Measurements from ENCODE around the gene LIMS1.

LIMS1 gene

DNA sequence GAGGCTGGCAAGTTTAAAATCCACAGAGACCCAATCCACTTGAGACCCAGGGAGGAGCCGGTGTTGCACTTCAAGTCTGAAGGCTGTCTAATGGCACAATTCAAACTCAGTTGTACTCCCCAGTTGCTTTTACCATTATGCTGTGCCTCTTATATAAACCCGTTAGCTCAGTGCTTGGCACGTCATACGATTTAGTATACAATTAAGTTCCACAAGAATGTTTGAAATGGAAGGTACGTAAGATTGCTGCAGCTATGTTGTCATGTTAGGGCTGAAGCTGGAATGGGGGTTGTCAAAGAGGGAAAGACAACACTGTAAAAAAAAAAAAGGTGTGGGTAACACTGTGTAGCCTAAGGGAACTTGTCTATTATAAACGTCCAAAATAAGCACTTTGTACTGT lies 30.2 kb downstream of the LIMS1 start:
- Histone ChIP-seq H3K9ac (ENCODE audit: low read length in 5 of 5) (peak overlapping the region in 3 of 5 donors; percentile 23 to 75 (median 52)), H3K4me3 (ENCODE audit: low read depth in 1 of 5, low read length in 5 of 5) (peak overlapping the region in 1 of 5 donors; percentile 29), H3K27me3 (ENCODE audit: control insufficient read depth in 5 of 5, insufficient read depth in 4 of 5, low read length in 5 of 5) (no peaks in the 10 kb centered on the region), H3K36me3 (ENCODE audit: control insufficient read depth in 5 of 5, insufficient read depth in 5 of 5, low read length in 5 of 5) (no peaks in the 10 kb centered on the region), H3K27ac (ENCODE audit: low read depth, low read length) (peak overlapping the region; percentile 96), H3K4me1 (ENCODE audit: control insufficient read depth in 5 of 5, insufficient read depth in 5 of 5, low read length in 5 of 5) (peaks cover 3 to 55% (median 46%) of the 10 kb centered on the region in 5 donors), H3K9me3 (ENCODE audit: control insufficient read depth in 5 of 5, low read length in 5 of 5) (no peaks in the 10 kb centered on the region)

DNA sequence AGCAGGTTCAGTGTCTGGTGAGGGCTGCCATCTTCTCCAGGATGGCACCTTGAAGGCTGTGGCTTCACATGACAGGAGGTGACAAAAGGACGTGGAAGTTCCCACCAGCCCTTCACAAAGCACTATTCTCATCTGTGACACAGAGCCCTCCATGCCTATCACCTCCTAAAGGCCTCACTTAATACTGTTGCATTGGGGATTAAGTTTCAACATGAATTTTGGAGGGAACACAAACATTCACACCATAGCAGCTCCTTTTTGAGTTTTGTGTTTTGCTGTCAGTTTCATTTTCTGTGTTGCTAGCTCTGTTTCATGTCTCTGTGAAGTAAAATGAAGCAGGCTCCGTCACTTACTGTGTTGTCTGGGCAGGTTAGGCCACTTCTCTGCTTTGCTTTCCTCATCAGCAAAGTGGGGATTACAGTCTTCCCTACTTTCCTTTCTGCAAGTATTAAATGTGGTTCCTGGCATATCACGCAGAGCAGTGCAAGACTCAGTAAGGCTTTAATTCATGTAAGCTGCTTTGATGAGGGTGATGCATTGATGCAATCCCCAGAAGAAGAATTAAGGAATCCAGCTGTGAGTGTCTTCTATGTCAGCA lies 31.6 kb downstream of the LIMS1 start:
- H3K27ac ChIP-seq (ENCODE audit: low read depth, low read length), result peak overlapping the region; percentile 96
- no peaks in the 10 kb centered on the region for H3K9me3 ChIP-seq (ENCODE audit: control insufficient read depth in 5 of 5, low read length in 5 of 5)
- peaks cover 3 to 52% (median 49%) of the 10 kb centered on the region in 5 donors for H3K4me1 ChIP-seq (ENCODE audit: control insufficient read depth in 5 of 5, insufficient read depth in 5 of 5, low read length in 5 of 5)
- no peaks in the 10 kb centered on the region for H3K27me3 ChIP-seq (ENCODE audit: control insufficient read depth in 5 of 5, insufficient read depth in 4 of 5, low read length in 5 of 5)
- H3K36me3 ChIP-seq (ENCODE audit: control insufficient read depth in 5 of 5, insufficient read depth in 5 of 5, low read length in 5 of 5), result no peaks in the 10 kb centered on the region
- no peak overlapping the region for H3K4me3 ChIP-seq (ENCODE audit: low read depth in 1 of 5, low read length in 5 of 5)
- peak overlapping the region; percentile 10 to 76 (median 66) for H3K9ac ChIP-seq (ENCODE audit: low read length in 5 of 5)

DNA sequence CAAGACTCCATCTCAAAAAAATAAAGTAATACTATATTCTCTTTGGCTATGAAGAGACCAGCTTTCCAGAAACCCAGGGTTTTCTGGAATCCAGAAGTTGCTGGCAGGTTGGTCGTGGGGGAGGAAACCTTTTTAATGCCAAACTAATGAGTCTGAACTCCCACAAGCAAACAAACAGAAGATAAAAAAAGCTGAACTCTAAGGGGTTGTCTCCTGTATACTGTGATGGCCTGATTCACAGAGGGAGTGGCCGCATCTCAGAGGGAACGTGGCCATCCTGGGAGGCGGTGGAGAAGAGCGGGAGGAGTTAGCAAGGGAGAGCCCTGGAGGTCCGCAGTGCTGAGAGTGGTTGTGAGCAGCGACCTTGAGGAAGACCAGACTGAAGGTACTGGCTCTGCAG lies 36.1 kb downstream of the LIMS1 start:
- peaks cover 3 to 62% (median 52%) of the 10 kb centered on the region in 5 donors for H3K4me1 ChIP-seq (ENCODE audit: control insufficient read depth in 5 of 5, insufficient read depth in 5 of 5, low read length in 5 of 5)
- no peaks in the 10 kb centered on the region for H3K9me3 ChIP-seq (ENCODE audit: control insufficient read depth in 5 of 5, low read length in 5 of 5)
- H3K4me3 ChIP-seq (ENCODE audit: low read depth in 1 of 5, low read length in 5 of 5), result no peak overlapping the region
- no peaks in the 10 kb centered on the region for H3K27me3 ChIP-seq (ENCODE audit: control insufficient read depth in 5 of 5, insufficient read depth in 4 of 5, low read length in 5 of 5)
- no peaks in the 10 kb centered on the region for H3K36me3 ChIP-seq (ENCODE audit: control insufficient read depth in 5 of 5, insufficient read depth in 5 of 5, low read length in 5 of 5)
- peak overlapping the region; percentile 96 for H3K27ac ChIP-seq (ENCODE audit: low read depth, low read length)
- H3K9ac ChIP-seq (ENCODE audit: low read length in 5 of 5), result peak overlapping the region in 2 of 5 donors; percentile 8 to 59

DNA sequence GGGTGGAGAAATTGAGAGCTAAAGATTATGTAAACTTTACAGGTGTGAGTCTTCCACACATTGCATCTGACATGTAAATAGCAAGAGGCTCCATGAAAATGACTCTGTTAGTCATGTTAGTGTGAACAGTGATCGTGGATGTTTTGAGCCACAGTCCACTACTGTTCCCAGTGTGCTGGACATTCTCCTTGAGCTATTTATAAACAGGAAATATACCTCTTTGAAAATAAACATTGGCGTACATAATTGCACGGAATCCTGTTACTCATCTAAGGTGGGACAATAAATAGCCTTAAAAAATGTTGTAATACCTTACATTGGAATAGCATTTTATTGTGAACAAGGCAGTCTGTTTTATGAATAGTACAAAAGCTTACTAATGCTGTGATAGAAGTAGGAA lies 37.0 kb downstream of the LIMS1 start:
- Histone ChIP-seq H3K9ac (ENCODE audit: low read length in 5 of 5) (peak overlapping the region in 1 of 5 donors; percentile 59), H3K4me3 (ENCODE audit: low read depth in 1 of 5, low read length in 5 of 5) (no peak overlapping the region), H3K4me1 (ENCODE audit: control insufficient read depth in 5 of 5, insufficient read depth in 5 of 5, low read length in 5 of 5) (peaks cover 0 to 62% (median 48%) of the 10 kb centered on the region in 5 donors), H3K9me3 (ENCODE audit: control insufficient read depth in 5 of 5, low read length in 5 of 5) (no peaks in the 10 kb centered on the region), H3K27ac (ENCODE audit: low read depth, low read length) (peak overlapping the region; percentile 96), H3K27me3 (ENCODE audit: control insufficient read depth in 5 of 5, insufficient read depth in 4 of 5, low read length in 5 of 5) (no peaks in the 10 kb centered on the region), H3K36me3 (ENCODE audit: control insufficient read depth in 5 of 5, insufficient read depth in 5 of 5, low read length in 5 of 5) (no peaks in the 10 kb centered on the region)

DNA sequence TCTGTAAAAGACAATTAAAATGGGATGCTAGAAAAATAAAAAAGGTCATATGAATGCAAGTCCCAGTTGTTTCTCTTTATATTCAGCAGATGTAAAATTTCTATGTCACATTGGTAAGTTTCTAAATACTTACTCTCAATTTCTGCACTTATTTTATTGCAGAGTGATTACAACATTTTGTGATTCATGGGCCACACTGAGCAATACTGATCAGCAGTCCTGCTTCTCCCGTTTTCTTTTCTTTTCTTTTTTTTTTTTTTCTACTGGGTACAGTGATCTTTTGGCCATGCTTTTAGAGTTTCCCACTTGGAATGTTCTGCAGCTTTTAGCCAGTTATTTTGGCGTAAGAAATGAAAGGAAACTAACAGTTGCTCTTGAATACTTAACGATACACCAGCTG lies 38.8 kb downstream of the LIMS1 start:
- Histone ChIP-seq H3K36me3 (ENCODE audit: control insufficient read depth in 5 of 5, insufficient read depth in 5 of 5, low read length in 5 of 5) (no peaks in the 10 kb centered on the region), H3K27me3 (ENCODE audit: control insufficient read depth in 5 of 5, insufficient read depth in 4 of 5, low read length in 5 of 5) (no peaks in the 10 kb centered on the region), H3K9me3 (ENCODE audit: control insufficient read depth in 5 of 5, low read length in 5 of 5) (no peaks in the 10 kb centered on the region), H3K27ac (ENCODE audit: low read depth, low read length) (peak overlapping the region; percentile 96), H3K9ac (ENCODE audit: low read length in 5 of 5) (peak overlapping the region in 1 of 5 donors; percentile 45), H3K4me1 (ENCODE audit: control insufficient read depth in 5 of 5, insufficient read depth in 5 of 5, low read length in 5 of 5) (peaks cover 0 to 65% (median 44%) of the 10 kb centered on the region in 5 donors), H3K4me3 (ENCODE audit: low read depth in 1 of 5, low read length in 5 of 5) (no peak overlapping the region)

DNA sequence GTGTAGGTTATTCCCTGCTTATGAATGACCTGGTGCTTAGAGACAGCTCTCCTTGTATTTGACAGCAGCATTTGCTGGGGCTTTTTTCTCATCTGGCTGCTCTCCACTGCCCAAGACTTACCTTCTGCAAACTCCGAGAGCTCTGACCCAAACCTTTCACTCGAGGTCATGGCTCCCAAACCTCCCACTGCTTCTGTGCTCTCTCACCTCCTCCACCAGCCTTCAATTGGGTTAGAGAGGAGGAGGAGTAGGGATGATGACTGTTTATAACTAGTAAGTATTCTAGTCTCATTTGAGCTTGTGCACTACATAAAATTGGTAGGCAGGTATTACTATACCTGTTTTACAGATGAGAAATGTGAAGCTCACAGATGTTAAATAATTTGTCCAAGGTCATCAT lies 40.1 kb downstream of the LIMS1 start:
- H3K27me3 ChIP-seq (ENCODE audit: control insufficient read depth in 5 of 5, insufficient read depth in 4 of 5, low read length in 5 of 5), result no peaks in the 10 kb centered on the region

DNA sequence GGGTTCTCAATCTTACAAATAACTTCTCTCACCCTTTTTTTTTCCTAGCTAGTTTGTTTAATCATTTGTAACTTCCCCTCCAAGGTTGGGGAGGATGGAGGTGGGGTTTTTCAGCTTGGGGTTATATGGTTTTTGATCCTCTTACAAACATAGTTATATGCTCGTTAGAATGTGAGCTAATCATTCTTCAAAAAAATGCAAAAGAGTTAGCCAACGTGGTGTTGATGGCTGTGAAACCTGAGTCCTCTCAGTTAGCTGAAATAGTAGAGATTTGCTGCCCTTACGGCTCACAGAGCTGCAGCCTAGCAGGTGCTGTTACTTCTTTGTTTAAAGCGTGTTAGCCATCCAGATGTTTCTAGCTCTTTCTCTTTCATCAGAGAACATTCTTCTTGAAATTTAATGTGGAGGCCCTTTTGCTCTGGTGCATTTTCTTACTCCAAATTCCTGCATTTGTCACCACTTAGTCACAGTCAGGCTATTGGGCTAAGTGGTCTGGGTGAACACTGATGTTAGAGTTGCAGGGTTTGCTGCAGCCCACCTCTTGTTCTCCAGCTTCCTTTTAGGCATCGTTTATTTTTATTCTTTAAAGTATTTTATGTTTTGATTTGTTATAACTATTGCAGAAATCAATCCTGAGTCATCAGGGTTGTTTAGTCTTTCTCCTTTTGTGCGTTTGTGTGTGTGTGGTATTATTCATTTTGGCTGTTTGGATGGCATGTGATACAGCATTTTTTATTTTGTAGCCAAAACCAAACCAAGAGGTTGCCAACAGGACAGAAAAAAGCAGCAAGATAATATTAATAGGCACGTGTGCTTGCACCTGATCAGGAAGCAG lies 41.1 kb downstream of the LIMS1 start:
- no peaks in the 10 kb centered on the region for H3K36me3 ChIP-seq (ENCODE audit: control insufficient read depth in 5 of 5, insufficient read depth in 5 of 5, low read length in 5 of 5)
- H3K4me3 ChIP-seq (ENCODE audit: low read depth in 1 of 5, low read length in 5 of 5), result no peak overlapping the region
- peak overlapping the region; percentile 96 for H3K27ac ChIP-seq (ENCODE audit: low read depth, low read length)
- no peaks in the 10 kb centered on the region for H3K9me3 ChIP-seq (ENCODE audit: control insufficient read depth in 5 of 5, low read length in 5 of 5)
- H3K27me3 ChIP-seq (ENCODE audit: control insufficient read depth in 5 of 5, insufficient read depth in 4 of 5, low read length in 5 of 5), result no peaks in the 10 kb centered on the region
- H3K9ac ChIP-seq (ENCODE audit: low read length in 5 of 5), result peak overlapping the region in 1 of 5 donors; percentile 4
- H3K4me1 ChIP-seq (ENCODE audit: control insufficient read depth in 5 of 5, insufficient read depth in 5 of 5, low read length in 5 of 5), result peaks cover 2 to 72% (median 56%) of the 10 kb centered on the region in 5 donors

More for the DNA sequence above, 40.1 kb downstream of the LIMS1 start:
- Histone ChIP-seq H3K9ac (ENCODE audit: low read length in 5 of 5) (no peak overlapping the region), H3K4me3 (ENCODE audit: low read depth in 1 of 5, low read length in 5 of 5) (no peak overlapping the region), H3K27ac (ENCODE audit: low read depth, low read length) (peak overlapping the region; percentile 96), H3K4me1 (ENCODE audit: control insufficient read depth in 5 of 5, insufficient read depth in 5 of 5, low read length in 5 of 5) (peaks cover 0 to 69% (median 47%) of the 10 kb centered on the region in 5 donors), H3K36me3 (ENCODE audit: control insufficient read depth in 5 of 5, insufficient read depth in 5 of 5, low read length in 5 of 5) (no peaks in the 10 kb centered on the region), H3K9me3 (ENCODE audit: control insufficient read depth in 5 of 5, low read length in 5 of 5) (no peaks in the 10 kb centered on the region)

DNA sequence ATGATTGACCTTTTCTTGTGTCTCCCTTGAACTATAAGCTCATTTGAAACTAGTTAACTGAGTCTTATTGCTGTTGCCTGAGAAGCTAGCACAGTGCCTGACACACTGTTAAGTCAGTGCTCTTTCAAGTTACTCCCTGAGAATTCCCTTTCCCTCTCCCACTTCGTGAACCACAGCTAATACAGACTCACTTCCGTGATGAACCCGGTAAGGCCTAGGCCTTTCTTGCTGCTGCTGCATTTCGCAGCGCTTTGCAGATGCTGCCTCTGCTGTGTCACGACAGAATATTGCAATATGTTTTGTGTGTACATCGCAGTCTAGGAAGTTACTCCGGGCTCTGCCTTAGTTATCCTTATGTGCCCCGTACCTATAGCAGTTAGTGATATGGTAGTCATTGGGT lies 42.8 kb downstream of the LIMS1 start:
- H3K27ac ChIP-seq (ENCODE audit: low read depth, low read length), result peak overlapping the region; percentile 96

DNA sequence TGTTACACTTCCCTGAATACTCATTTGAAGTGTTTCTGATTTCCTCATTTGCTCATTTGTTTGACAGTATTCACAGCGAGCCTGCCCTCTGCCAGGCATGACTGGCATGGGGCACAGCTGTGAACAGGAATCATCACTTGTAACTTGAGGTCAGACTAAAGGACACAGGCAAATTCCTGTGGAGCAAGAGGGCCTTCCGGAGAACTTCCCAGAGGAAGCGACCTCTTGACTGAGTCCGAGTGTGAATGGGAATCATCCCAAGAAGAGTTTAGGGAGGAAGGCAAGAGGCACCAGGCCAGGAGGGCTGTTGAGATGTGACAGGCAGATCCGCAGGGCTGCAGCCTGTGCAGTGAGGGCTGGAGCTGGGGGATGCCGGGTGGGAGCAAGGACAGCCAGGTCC lies 45.4 kb downstream of the LIMS1 start:
- Histone ChIP-seq H3K9ac (ENCODE audit: low read length in 5 of 5) (peak overlapping the region in 1 of 5 donors; percentile 6), H3K36me3 (ENCODE audit: control insufficient read depth in 5 of 5, insufficient read depth in 5 of 5, low read length in 5 of 5) (no peaks in the 10 kb centered on the region), H3K9me3 (ENCODE audit: control insufficient read depth in 5 of 5, low read length in 5 of 5) (no peaks in the 10 kb centered on the region), H3K4me1 (ENCODE audit: control insufficient read depth in 5 of 5, insufficient read depth in 5 of 5, low read length in 5 of 5) (peaks cover 7 to 42% (median 33%) of the 10 kb centered on the region in 5 donors), H3K4me3 (ENCODE audit: low read depth in 1 of 5, low read length in 5 of 5) (no peak overlapping the region), H3K27ac (ENCODE audit: low read depth, low read length) (peak overlapping the region; percentile 96), H3K27me3 (ENCODE audit: control insufficient read depth in 5 of 5, insufficient read depth in 4 of 5, low read length in 5 of 5) (no peaks in the 10 kb centered on the region)

More for the DNA sequence above, 42.8 kb downstream of the LIMS1 start:
- Histone ChIP-seq H3K4me1 (ENCODE audit: control insufficient read depth in 5 of 5, insufficient read depth in 5 of 5, low read length in 5 of 5) (peaks cover 2 to 58% (median 49%) of the 10 kb centered on the region in 5 donors), H3K36me3 (ENCODE audit: control insufficient read depth in 5 of 5, insufficient read depth in 5 of 5, low read length in 5 of 5) (no peaks in the 10 kb centered on the region), H3K9ac (ENCODE audit: low read length in 5 of 5) (peak overlapping the region in 1 of 5 donors; percentile 23), H3K9me3 (ENCODE audit: control insufficient read depth in 5 of 5, low read length in 5 of 5) (no peaks in the 10 kb centered on the region), H3K4me3 (ENCODE audit: low read depth in 1 of 5, low read length in 5 of 5) (no peak overlapping the region), H3K27me3 (ENCODE audit: control insufficient read depth in 5 of 5, insufficient read depth in 4 of 5, low read length in 5 of 5) (no peaks in the 10 kb centered on the region)

DNA sequence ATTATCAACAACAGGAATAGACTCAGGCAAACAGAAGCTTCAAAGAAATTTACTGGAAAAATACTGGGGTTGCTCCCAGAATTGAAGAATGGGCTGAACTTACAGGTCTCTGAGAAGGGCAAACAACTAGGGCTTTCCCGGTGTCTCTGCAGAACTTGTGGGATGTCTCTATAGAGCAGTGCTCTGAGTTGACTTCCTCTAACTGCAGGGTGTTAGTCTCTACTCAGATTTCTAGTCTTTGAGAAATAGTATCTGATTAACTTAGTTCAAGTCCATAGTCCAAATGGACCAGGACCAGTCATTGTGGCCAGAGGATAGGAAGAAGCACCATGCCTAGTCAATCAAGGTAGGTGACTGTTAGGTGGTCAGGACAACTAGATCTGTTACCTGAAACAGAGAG lies 45.8 kb downstream of the LIMS1 start:
- Histone ChIP-seq H3K27ac (ENCODE audit: low read depth, low read length) (peak overlapping the region; percentile 96), H3K4me1 (ENCODE audit: control insufficient read depth in 5 of 5, insufficient read depth in 5 of 5, low read length in 5 of 5) (peaks cover 7 to 37% (median 33%) of the 10 kb centered on the region in 5 donors)

More for the DNA sequence above, 45.8 kb downstream of the LIMS1 start:
- H3K4me3 ChIP-seq (ENCODE audit: low read depth in 1 of 5, low read length in 5 of 5), result no peak overlapping the region
- no peaks in the 10 kb centered on the region for H3K27me3 ChIP-seq (ENCODE audit: control insufficient read depth in 5 of 5, insufficient read depth in 4 of 5, low read length in 5 of 5)
- no peaks in the 10 kb centered on the region for H3K9me3 ChIP-seq (ENCODE audit: control insufficient read depth in 5 of 5, low read length in 5 of 5)
- H3K36me3 ChIP-seq (ENCODE audit: control insufficient read depth in 5 of 5, insufficient read depth in 5 of 5, low read length in 5 of 5), result no peaks in the 10 kb centered on the region
- no peak overlapping the region for H3K9ac ChIP-seq (ENCODE audit: low read length in 5 of 5)

All from subcutaneous abdominal adipose tissue (tissue), 5 donors.